C4-2B (cell line): ENCODE data around the gene SLC48A1.

Experiments
- H3K27ac ChIP-seq: fragments of 450-650 bp; 2 replicates; pipeline ENCODE4 v1.5.1; 2017
- ZFX ChIP-seq: fragments of 450-650 bp; IDR thresholded peaks from 2 replicates; pipeline ENCODE4 v1.6.1; 2017
- TF ChIP-seq, protein P1 (sequence below): fragments of 450-650 bp; conservative IDR thresholded peaks from 2 replicates; pipeline ENCODE4 v1.5.1; 2017; ENCODE audit warnings: mild to moderate bottlenecking

SLC48A1 gene

GRCh38 chr12:47733142-47733541, 39.9 kb upstream of the SLC48A1 start:
- H3K27ac ChIP-seq = no peak overlapping the region
- no peak for TF ChIP-seq ZFX
- TF ChIP-seq, protein P1, sequence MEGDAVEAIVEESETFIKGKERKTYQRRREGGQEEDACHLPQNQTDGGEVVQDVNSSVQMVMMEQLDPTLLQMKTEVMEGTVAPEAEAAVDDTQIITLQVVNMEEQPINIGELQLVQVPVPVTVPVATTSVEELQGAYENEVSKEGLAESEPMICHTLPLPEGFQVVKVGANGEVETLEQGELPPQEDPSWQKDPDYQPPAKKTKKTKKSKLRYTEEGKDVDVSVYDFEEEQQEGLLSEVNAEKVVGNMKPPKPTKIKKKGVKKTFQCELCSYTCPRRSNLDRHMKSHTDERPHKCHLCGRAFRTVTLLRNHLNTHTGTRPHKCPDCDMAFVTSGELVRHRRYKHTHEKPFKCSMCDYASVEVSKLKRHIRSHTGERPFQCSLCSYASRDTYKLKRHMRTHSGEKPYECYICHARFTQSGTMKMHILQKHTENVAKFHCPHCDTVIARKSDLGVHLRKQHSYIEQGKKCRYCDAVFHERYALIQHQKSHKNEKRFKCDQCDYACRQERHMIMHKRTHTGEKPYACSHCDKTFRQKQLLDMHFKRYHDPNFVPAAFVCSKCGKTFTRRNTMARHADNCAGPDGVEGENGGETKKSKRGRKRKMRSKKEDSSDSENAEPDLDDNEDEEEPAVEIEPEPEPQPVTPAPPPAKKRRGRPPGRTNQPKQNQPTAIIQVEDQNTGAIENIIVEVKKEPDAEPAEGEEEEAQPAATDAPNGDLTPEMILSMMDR = no peak

- H3K27ac ChIP-seq = no peak overlapping the region
- TF ChIP-seq ZFX = no peak
- TF ChIP-seq, protein P1 = no peak
Measured at GRCh38 chr12:47734725-47735480, 38.1 kb upstream of the SLC48A1 start.

DNA sequence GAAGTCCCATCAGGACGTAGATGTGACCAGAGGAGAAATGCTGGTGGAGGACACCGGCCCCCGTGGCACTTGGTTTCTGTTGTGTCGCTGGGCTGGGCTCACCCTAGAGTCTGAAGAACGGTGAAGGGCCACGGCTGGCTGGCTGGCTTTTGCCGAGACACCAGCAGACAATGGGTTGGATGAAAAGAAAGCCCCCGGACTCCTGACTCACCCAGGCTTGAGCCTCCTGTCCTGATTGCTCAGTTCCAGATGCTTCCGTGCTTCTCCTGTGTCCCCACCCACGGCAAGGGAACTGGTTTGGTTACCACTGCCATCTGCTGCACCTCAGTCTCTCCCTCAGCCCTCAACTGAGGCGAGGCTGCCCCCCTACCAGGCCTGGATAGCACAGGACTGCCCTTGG, 37.4 kb upstream of the SLC48A1 start:
- TF ChIP-seq, protein P1 = no peak
- no peak for TF ChIP-seq ZFX
- no peak overlapping the region for H3K27ac ChIP-seq

- no peak overlapping the region for H3K27ac ChIP-seq
- TF ChIP-seq, protein P1 = no peak
- no peak for TF ChIP-seq ZFX
Measured at GRCh38 chr12:47736216-47736615, 36.8 kb upstream of the SLC48A1 start.

DNA sequence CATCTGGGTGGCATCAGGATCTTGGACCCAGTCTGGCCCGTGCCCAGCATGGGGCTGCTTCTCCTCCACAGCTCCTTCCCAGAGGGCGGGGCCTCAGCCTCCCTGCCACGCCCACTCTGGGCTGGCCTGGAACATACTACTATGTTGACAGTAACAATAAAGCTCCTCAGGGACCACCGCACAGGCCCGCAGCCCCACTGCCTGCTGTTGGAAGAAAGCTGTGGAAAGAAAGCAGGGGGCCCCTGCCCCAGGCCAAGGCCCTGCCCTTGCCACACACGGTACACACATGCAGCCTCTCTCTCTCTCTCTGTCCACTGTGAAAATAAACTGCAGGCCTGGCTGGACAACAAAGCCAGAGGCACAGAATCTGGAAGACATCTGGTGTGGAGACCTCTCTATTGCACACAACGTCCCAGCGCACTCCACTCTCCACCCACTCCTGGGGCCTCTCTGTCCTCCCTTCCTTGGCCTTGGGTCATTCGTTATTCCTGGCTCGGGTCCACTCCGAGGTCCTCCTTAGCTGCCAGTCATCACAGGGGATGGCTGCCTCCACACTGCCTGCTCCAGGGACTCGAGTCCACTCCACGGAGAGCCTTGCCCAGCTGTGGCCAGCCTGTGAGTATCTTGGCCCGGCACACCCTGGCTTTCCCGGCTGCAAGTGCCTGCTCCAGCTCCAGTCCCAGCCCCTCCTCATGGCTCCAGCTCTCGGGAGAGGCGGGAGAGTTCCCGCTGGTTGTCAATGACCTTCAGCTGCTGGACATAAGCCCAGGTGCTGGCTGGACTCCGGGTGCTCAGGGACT, 36.0 kb upstream of the SLC48A1 start:
- H3K27ac ChIP-seq = no peak overlapping the region
- no peak for TF ChIP-seq ZFX
- TF ChIP-seq, protein P1 = no peak

- no peak overlapping the region for H3K27ac ChIP-seq
- TF ChIP-seq, protein P1 = no peak
- no peak for TF ChIP-seq ZFX
Measured at GRCh38 chr12:47737936-47738594, 35.0 kb upstream of the SLC48A1 start.

GRCh38 chr12:47739297-47739696, 33.7 kb upstream of the SLC48A1 start:
- TF ChIP-seq, protein P1 = no peak
- no peak for TF ChIP-seq ZFX
- no peak overlapping the region for H3K27ac ChIP-seq
